Trophoblast cell (in vitro differentiated cells and primary cell): ENCODE measurements around the gene CLEC2D.
"Not testable (repeated sequence)": the region's sequence is repeated elsewhere in the genome, so short reads cannot be mapped to it uniquely, and the experiment has no call there.

Experiments used
- DNase-seq, 2 donors: peaks; one replicate each; pipeline ENCODE4 v3.0.0-alpha.2; 2016
- H2AFZ ChIP-seq: 2 replicates; pipeline ENCODE4 v1.6.1; 2013; ENCODE audit warnings: low read length, moderate library complexity, mild to moderate bottlenecking; ENCODE audit not compliant: insufficient read depth, poor library complexity
- H2AK5ac ChIP-seq: 2 replicates; pipeline ENCODE4 v1.6.1; 2013; ENCODE audit warnings: mild to moderate bottlenecking, low read length
- H2BK120ac ChIP-seq: 2 replicates; pipeline ENCODE4 v1.6.1; 2013; ENCODE audit warnings: low read length, mild to moderate bottlenecking, moderate library complexity; ENCODE audit not compliant: insufficient read depth, poor library complexity
- H2BK12ac ChIP-seq: 2 replicates; pipeline ENCODE4 v1.6.1; 2013; ENCODE audit warnings: mild to moderate bottlenecking, low read length, moderate library complexity
- H2BK5ac ChIP-seq: 2 replicates; pipeline ENCODE4 v1.6.1; 2013; ENCODE audit warnings: low read length, low read depth, moderate library complexity, mild to moderate bottlenecking; ENCODE audit not compliant: poor library complexity
- H3K14ac ChIP-seq: 2 replicates; pipeline ENCODE4 v1.6.1; 2013; ENCODE audit warnings: mild to moderate bottlenecking, low read length
- H3K18ac ChIP-seq: 2 replicates; pipeline ENCODE4 v1.6.1; 2013; ENCODE audit warnings: mild to moderate bottlenecking, low read length
- H3K23ac ChIP-seq: 2 replicates; pipeline ENCODE4 v1.6.1; 2013; ENCODE audit warnings: low read length
- H3K27ac ChIP-seq: 2 replicates; pipeline ENCODE4 v1.5.1; 2013; ENCODE audit warnings: low read depth, mild to moderate bottlenecking, inconsistent platforms, low read length, moderate library complexity
- H3K27me3 ChIP-seq: 2 replicates; pipeline ENCODE4 v1.6.1; 2013; ENCODE audit warnings: inconsistent platforms, mild to moderate bottlenecking, low read length, moderate library complexity; ENCODE audit not compliant: insufficient read depth
- H3K36me3 ChIP-seq, 2 experiments: 1 replicate in 1 of 2; 2 replicates in 1 of 2; pipeline ENCODE4 v1.6.1; 2013; ENCODE audit warnings: low read length in 2 of 2, mild to moderate bottlenecking in 2 of 2, moderate library complexity in 1 of 2; ENCODE audit not compliant: insufficient read depth in 2 of 2, control insufficient read depth in 1 of 2
- H3K4ac ChIP-seq: 2 replicates; pipeline ENCODE4 v1.6.1; 2013; ENCODE audit warnings: low read depth, mild to moderate bottlenecking, low read length, moderate library complexity
- H3K4me1 ChIP-seq, 2 experiments: 1 replicate in 1 of 2; 2 replicates in 1 of 2; pipeline ENCODE4 v1.6.1; 2013; ENCODE audit warnings: low read length in 2 of 2, mild to moderate bottlenecking in 2 of 2, moderate library complexity in 1 of 2; ENCODE audit not compliant: insufficient read depth in 2 of 2, control insufficient read depth in 1 of 2
- H3K4me2 ChIP-seq: 2 replicates; pipeline ENCODE4 v1.6.1; 2013; ENCODE audit warnings: inconsistent platforms, mild to moderate bottlenecking, low read length, moderate library complexity
- H3K4me3 ChIP-seq: 2 replicates; pipeline ENCODE4 v1.5.1; 2013; ENCODE audit warnings: mild to moderate bottlenecking, low read depth, low read length, inconsistent platforms
- H3K79me1 ChIP-seq: one replicate; pipeline ENCODE4 v1.6.1; 2013; ENCODE audit warnings: low read length
- H3K79me2 ChIP-seq: 2 replicates; pipeline ENCODE4 v1.6.1; 2013; ENCODE audit warnings: low read length, mild to moderate bottlenecking; ENCODE audit not compliant: control insufficient read depth, insufficient read depth, poor library complexity
- H3K9ac ChIP-seq: 2 replicates; pipeline ENCODE4 v1.6.1; 2013; ENCODE audit warnings: mild to moderate bottlenecking, low read length
- H3K9me3 ChIP-seq: 2 replicates; pipeline ENCODE4 v1.6.1; 2013; ENCODE audit warnings: low read depth, mild to moderate bottlenecking, control low read depth, inconsistent platforms, low read length; ENCODE audit not compliant: insufficient read depth
- H4K12ac ChIP-seq: 2 replicates; pipeline ENCODE4 v1.6.1; 2013; ENCODE audit warnings: low read depth, mild to moderate bottlenecking, low read length, moderate library complexity
- H4K8ac ChIP-seq: 2 replicates; pipeline ENCODE4 v1.6.1; 2013; ENCODE audit warnings: low read depth, mild to moderate bottlenecking, low read length, moderate library complexity
- H4K91ac ChIP-seq: one replicate; pipeline ENCODE4 v1.6.1; 2013; ENCODE audit warnings: low read depth, mild to moderate bottlenecking, low read length, moderate library complexity
- WGBS: extraction: QIAGEN DNeasy Blood & Tissue Kit; methylation state at CpG from one replicate; pipeline ENCODE4 v1.1.7; 2013; ENCODE audit warnings: missing lambda C conversion rate; ENCODE audit not compliant: insufficient read length, insufficient coverage; ENCODE audit errors: extremely low coverage; 5-methylcytosine and 5-hydroxymethylcytosine counted together

Gene CLEC2D

DNA sequence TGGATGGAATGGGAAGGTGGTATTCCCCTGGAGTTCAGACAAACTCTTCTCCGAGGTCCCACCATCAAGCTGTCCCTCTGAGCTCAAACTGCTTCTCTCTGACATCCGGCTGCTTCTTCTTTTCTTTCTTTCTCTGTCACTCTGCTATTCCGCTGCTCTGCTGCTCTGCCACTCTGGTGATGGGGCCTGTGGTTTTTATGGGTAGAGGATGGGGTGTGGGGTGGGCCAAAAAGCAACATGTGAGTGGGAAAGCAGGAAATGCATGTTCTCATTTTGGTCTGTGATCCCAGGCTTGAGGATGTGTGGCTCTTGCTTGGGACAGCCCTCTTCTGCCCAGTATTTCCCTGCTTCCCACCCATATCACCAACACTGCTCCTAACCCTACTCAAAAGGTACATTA is 32.7 kb downstream of the CLEC2D start:
- Histone ChIP-seq H3K4me2 (no peak overlapping the region), H3K9me3 (peaks cover 6% of the 10 kb centered on the region), H3K79me1 (no peaks in the 10 kb centered on the region), H3K27ac (no peak overlapping the region), H2AFZ (no peak overlapping the region), H3K4ac (no peak overlapping the region), H3K4me3 (no peak overlapping the region), H4K91ac (no peak overlapping the region), H3K36me3 (no peaks in the 10 kb centered on the region), H2BK120ac (no peak overlapping the region), H3K14ac (no peak overlapping the region), H3K4me1 (no peaks in the 10 kb centered on the region), H3K27me3 (no peaks in the 10 kb centered on the region), H3K18ac (no peak overlapping the region), H2AK5ac (no peak overlapping the region), H3K79me2 (no peaks in the 10 kb centered on the region), H3K23ac (no peak overlapping the region), H2BK12ac (no peak overlapping the region), H4K12ac (no peak overlapping the region), H4K8ac (no peak overlapping the region), H2BK5ac (no peak overlapping the region), H3K9ac (no peak overlapping the region)
- no CpG with 5 or more reads among the region's 3 CpGs for WGBS
- DNase-seq, result no peak

DNA sequence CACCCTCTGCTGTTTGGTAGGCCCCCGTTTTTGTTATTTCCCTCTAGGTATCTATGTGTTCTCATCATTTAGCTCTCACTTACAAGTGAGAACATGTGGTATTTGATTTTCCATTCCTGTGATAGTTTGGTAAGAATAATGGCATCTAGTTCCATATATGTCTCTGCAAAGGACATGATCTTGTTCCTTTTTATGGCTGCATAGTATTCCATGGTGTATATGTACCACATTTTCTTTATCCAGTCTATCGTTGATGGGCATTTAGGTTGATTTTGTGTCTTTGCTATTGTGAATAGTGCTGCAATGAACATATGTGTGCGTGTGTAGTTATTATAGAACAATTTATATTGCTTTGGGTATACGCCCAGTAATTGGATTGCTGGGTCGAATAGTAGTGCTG is 35.0 kb downstream of the CLEC2D start:
- H3K4me1 ChIP-seq, H3K79me1 ChIP-seq, H2AK5ac ChIP-seq, H3K4me3 ChIP-seq, H3K27ac ChIP-seq, H3K4ac ChIP-seq, H3K18ac ChIP-seq, H3K9me3 ChIP-seq, H3K27me3 ChIP-seq, H3K23ac ChIP-seq, DNase-seq, H3K79me2 ChIP-seq, H4K91ac ChIP-seq, H3K4me2 ChIP-seq, H4K12ac ChIP-seq, H2AFZ ChIP-seq, H2BK120ac ChIP-seq, H2BK5ac ChIP-seq, H4K8ac ChIP-seq, H3K36me3 ChIP-seq, H2BK12ac ChIP-seq, H3K14ac ChIP-seq, H3K9ac ChIP-seq: not testable (repeated sequence)
- no CpG with 5 or more reads among the region's 5 CpGs for WGBS

DNA sequence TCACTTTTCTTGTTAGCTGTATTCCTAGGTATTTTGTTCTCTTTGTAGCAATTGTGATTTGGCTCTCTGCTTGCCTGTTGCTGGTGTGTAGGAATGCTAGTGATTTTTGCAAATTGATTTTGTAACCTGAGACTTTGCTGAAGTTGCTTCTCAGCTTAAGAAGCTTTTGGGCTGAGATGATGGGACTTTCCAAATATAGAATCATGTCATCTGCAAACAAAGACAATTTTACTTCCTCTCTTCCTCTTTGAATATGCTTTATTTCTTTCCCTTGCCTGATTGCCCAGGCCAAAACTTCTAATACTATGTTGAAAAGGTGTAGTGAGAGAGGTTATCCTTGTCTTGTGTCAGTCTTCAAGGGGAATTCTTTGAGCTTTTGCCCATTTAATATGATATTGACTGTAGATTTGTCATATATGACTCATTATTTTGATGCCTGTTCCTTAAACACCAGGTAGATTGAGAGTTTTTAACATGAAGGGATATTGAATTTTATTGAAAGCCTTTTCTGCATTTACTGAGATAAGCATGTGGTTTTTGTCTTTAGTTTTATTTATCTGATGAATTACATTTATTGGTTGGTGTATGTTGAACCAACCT is 36.7 kb downstream of the CLEC2D start:
- no peak overlapping the region for H2BK5ac ChIP-seq
- peaks cover 6% of the 10 kb centered on the region for H3K9me3 ChIP-seq
- H3K4me3 ChIP-seq, result no peak overlapping the region
- H3K27ac ChIP-seq, result no peak overlapping the region
- H4K8ac ChIP-seq, result no peak overlapping the region
- H3K9ac ChIP-seq, result no peak overlapping the region
- H2AFZ ChIP-seq, result no peak overlapping the region
- no peak overlapping the region for H3K4ac ChIP-seq
- no peak overlapping the region for H4K91ac ChIP-seq
- H2BK12ac ChIP-seq, result no peak overlapping the region
- no peaks in the 10 kb centered on the region for H3K79me1 ChIP-seq
- no peaks in the 10 kb centered on the region for H3K79me2 ChIP-seq
- no peak for DNase-seq
- H4K12ac ChIP-seq, result no peak overlapping the region
- H3K27me3 ChIP-seq, result no peaks in the 10 kb centered on the region
- H3K4me1 ChIP-seq, result peaks cover 3 to 7% of the 10 kb centered on the region in 2 experiments
- H2BK120ac ChIP-seq, result no peak overlapping the region
- no peak overlapping the region for H3K14ac ChIP-seq
- H3K36me3 ChIP-seq, result no peaks in the 10 kb centered on the region
- H3K18ac ChIP-seq, result no peak overlapping the region
- no peak overlapping the region for H3K23ac ChIP-seq
- H2AK5ac ChIP-seq, result no peak overlapping the region
- H3K4me2 ChIP-seq, result no peak overlapping the region

DNA sequence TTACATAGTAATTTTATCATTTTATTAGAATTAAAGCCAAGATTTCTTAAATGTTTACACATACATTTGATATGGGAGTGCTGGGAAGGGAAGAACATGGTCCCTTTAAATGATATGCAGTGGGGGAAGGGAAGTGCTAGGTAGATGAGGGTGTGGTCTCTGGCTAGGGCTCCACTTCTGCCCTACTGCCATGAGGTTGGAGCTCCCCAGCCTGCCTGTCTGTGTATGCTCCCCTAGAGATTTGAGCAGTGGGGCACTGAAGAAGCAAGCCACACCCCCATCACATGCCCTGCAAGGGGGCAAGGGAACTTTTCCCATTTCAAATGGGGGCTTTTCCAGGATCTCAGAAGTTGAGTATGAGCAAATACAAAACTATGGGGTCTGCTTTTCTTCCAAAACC is 37.8 kb downstream of the CLEC2D start:
- H2BK120ac ChIP-seq, result no peak overlapping the region
- H3K4me2 ChIP-seq, result no peak overlapping the region
- no peak for DNase-seq
- H3K4ac ChIP-seq, result no peak overlapping the region
- no peak overlapping the region for H2AFZ ChIP-seq
- no peak overlapping the region for H3K14ac ChIP-seq
- H3K4me3 ChIP-seq, result no peak overlapping the region
- H4K8ac ChIP-seq, result peak overlapping the region; percentile 28
- H3K4me1 ChIP-seq, result peaks cover 3 to 7% of the 10 kb centered on the region in 2 experiments
- H3K79me2 ChIP-seq, result no peaks in the 10 kb centered on the region
- no peaks in the 10 kb centered on the region for H3K36me3 ChIP-seq
- H2BK5ac ChIP-seq, result no peak overlapping the region
- no peak overlapping the region for H2AK5ac ChIP-seq
- H3K79me1 ChIP-seq, result no peaks in the 10 kb centered on the region
- H3K23ac ChIP-seq, result no peak overlapping the region
- H4K12ac ChIP-seq, result no peak overlapping the region
- H3K27me3 ChIP-seq, result no peaks in the 10 kb centered on the region
- H3K9ac ChIP-seq, result no peak overlapping the region
- H3K27ac ChIP-seq, result no peak overlapping the region
- no peak overlapping the region for H3K18ac ChIP-seq
- H3K9me3 ChIP-seq, result peaks cover under 1% of the 10 kb centered on the region
- H2BK12ac ChIP-seq, result no peak overlapping the region
- H4K91ac ChIP-seq, result no peak overlapping the region
